DOHH2 (cell line): ENCODE results near the gene CXCL10.
"Not testable (repeated sequence)": the region's sequence is repeated elsewhere in the genome, so short reads cannot be mapped to it uniquely, and the experiment has no call there.

Source experiments
- EZH2phosphoT487 ChIP-seq: fragments of 200-600 bp; sonication (generic); IDR thresholded peaks from 2 replicates; pipeline ENCODE4 v1.6.1; 2017; ENCODE audit warnings: borderline replicate concordance, mild to moderate bottlenecking, antibody characterized with exemption, low read length, moderate library complexity, mixed read lengths
- TF ChIP-seq, protein P1 (sequence below): fragments of 200-600 bp; sonication (generic); IDR thresholded peaks from one replicate; pipeline ENCODE4 v1.5.1; 2014; ENCODE audit warnings: antibody characterized with exemption, mild to moderate bottlenecking, low read depth, low read length; ENCODE audit not compliant: poor library complexity, severe bottlenecking

DNA sequence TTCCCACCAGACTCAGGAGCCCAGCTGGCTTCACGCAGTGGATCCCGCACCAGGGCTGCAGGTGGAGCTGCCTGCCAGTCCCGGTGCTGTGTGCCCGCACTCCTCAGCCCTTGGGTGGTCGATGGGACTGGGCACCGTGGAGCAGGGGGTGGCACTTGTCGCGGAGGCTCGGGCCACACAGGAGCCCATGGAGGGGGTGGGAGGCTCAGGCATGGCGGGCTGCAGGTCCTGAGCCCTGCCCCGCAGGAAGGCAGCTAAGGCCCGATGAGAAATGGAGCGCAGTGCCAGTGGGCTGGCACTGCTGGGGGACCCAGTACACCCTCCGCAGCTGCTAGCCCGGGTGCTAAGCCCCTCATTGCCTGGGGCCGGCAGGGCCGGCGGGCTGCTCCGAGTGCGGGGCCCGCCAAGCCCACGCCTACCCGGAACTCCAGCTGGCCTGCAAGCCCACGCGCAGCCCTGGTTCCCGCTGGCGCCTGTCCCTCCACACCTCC is 27.3 kb upstream of the CXCL10 start:
- TF ChIP-seq, protein P1, sequence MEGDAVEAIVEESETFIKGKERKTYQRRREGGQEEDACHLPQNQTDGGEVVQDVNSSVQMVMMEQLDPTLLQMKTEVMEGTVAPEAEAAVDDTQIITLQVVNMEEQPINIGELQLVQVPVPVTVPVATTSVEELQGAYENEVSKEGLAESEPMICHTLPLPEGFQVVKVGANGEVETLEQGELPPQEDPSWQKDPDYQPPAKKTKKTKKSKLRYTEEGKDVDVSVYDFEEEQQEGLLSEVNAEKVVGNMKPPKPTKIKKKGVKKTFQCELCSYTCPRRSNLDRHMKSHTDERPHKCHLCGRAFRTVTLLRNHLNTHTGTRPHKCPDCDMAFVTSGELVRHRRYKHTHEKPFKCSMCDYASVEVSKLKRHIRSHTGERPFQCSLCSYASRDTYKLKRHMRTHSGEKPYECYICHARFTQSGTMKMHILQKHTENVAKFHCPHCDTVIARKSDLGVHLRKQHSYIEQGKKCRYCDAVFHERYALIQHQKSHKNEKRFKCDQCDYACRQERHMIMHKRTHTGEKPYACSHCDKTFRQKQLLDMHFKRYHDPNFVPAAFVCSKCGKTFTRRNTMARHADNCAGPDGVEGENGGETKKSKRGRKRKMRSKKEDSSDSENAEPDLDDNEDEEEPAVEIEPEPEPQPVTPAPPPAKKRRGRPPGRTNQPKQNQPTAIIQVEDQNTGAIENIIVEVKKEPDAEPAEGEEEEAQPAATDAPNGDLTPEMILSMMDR = not testable (repeated sequence)
- TF ChIP-seq EZH2phosphoT487 = not testable (repeated sequence)
